GM23338 (cell line): ENCODE results near the gene EML4. TPM values are rescaled to one million over a fixed set of nuclear protein-coding genes. Genes with fewer than 3 reads are reported as not detected.
A peak's percentile ranks its signal among the peaks of the same experiment; 100 is the strongest.

ENCODE experiments used
- ATAC-seq: fragments of 200-7000 bp; cut with Tn5 transposase; 3 replicates; pipeline ENCODE4 v1.9.1; 2020
- DNase-seq: peaks from one replicate; pipeline ENCODE4 v3.0.0-alpha.2; 2015; ENCODE audit warnings: low spot score
- H2AFZ ChIP-seq: fragments of 200-600 bp; sonication (generic); 2 replicates; pipeline ENCODE4 v1.8.0; 2016; ENCODE audit warnings: antibody characterized with exemption, mild to moderate bottlenecking, moderate library complexity
- H3F3A ChIP-seq: fragments of 200-600 bp; sonication (generic); replicated peaks from 2 replicates; pipeline ENCODE4 v1.8.0; 2017; ENCODE audit warnings: antibody characterized with exemption, mixed run types, low read depth
- H3K27ac ChIP-seq: fragments of 200-600 bp; sonication (generic); 2 replicates; pipeline ENCODE4 v1.6.1; 2016; ENCODE audit warnings: low read depth
- H3K27me3 ChIP-seq: fragments of 200-600 bp; sonication (generic); 2 replicates; pipeline ENCODE4 v1.8.0; 2016; ENCODE audit warnings: mild to moderate bottlenecking, mixed run types, moderate library complexity; ENCODE audit not compliant: insufficient read depth
- H3K36me3 ChIP-seq: fragments of 200-600 bp; sonication (generic); 2 replicates; pipeline ENCODE4 v1.8.0; 2016; ENCODE audit warnings: mild to moderate bottlenecking; ENCODE audit not compliant: insufficient read depth
- H3K4me1 ChIP-seq: fragments of 200-600 bp; sonication (generic); 2 replicates; pipeline ENCODE4 v1.8.0; 2016; ENCODE audit warnings: mild to moderate bottlenecking, moderate library complexity; ENCODE audit not compliant: insufficient read depth
- H3K4me2 ChIP-seq: fragments of 200-600 bp; sonication (generic); 2 replicates; pipeline ENCODE4 v1.7.1; 2017; ENCODE audit warnings: mixed run types
- H3K4me3 ChIP-seq: fragments of 200-600 bp; sonication (generic); 2 replicates; pipeline ENCODE4 v1.6.1; 2016; ENCODE audit warnings: mixed run types
- H3K79me2 ChIP-seq: fragments of 200-600 bp; sonication (generic); replicated peaks from 2 replicates; pipeline ENCODE4 v1.8.0; 2017; ENCODE audit warnings: mild to moderate bottlenecking; ENCODE audit not compliant: insufficient read depth
- H3K9me2 ChIP-seq: fragments of 200-600 bp; sonication (generic); 2 replicates; pipeline ENCODE4 v1.8.0; 2017; ENCODE audit not compliant: insufficient read depth
- H4K20me1 ChIP-seq: fragments of 200-600 bp; sonication (generic); replicated peaks from 2 replicates; pipeline ENCODE4 v1.8.0; 2017; ENCODE audit warnings: mild to moderate bottlenecking; ENCODE audit not compliant: insufficient read depth
- H3K27ac Mint-ChIP-seq: 2 replicates; pipeline ENCODE4 v1.8.0; 2020; ENCODE audit warnings: inconsistent platforms, mild to moderate bottlenecking, moderate library complexity, mixed read lengths
- H3K27me3 Mint-ChIP-seq: 3 replicates; pipeline ENCODE4 v1.8.0; 2022; ENCODE audit warnings: low read depth, mild to moderate bottlenecking, moderate library complexity, mixed read lengths, inconsistent platforms; ENCODE audit not compliant: insufficient read depth, poor library complexity
- H3K36me3 Mint-ChIP-seq: 3 replicates; pipeline ENCODE4 v1.8.0; 2021; ENCODE audit warnings: low read depth, mild to moderate bottlenecking, inconsistent platforms, moderate library complexity, mixed read lengths
- H3K4me1 Mint-ChIP-seq: 3 replicates; pipeline ENCODE4 v1.8.0; 2020; ENCODE audit warnings: mild to moderate bottlenecking, inconsistent platforms, mixed read lengths
- H3K4me3 Mint-ChIP-seq: 3 replicates; pipeline ENCODE4 v1.8.0; 2021; ENCODE audit warnings: moderate library complexity, mild to moderate bottlenecking, inconsistent platforms, mixed read lengths
- H3K9me3 Mint-ChIP-seq: 3 replicates; pipeline ENCODE4 v1.8.0; 2020; ENCODE audit warnings: moderate library complexity, mild to moderate bottlenecking, inconsistent platforms, mixed read lengths
- CREB1 ChIP-seq: fragments of 250-450 bp; sonication (Bioruptor Pico); IDR thresholded peaks from 2 replicates; pipeline ENCODE4 v1.5.0; 2020; ENCODE audit warnings: low read depth, mild to moderate bottlenecking, moderate library complexity
- CTCF ChIP-seq, 2 experiments: fragments of 200-600 bp in 1 of 2; sonication (generic) in 1 of 2; conservative IDR thresholded peaks; 2 replicates each; pipeline versions ENCODE4 v1.5.1 to v1.6.1; 2016 to 2017; ENCODE audit warnings: antibody characterized with exemption in 2 of 2, low read depth in 2 of 2, mild to moderate bottlenecking in 2 of 2, moderate library complexity in 1 of 2
- EZH2 ChIP-seq: fragments of 200-600 bp; sonication (generic); IDR thresholded peaks from one replicate; pipeline ENCODE4 v1.8.0; 2017; ENCODE audit warnings: antibody characterized with exemption, mild to moderate bottlenecking, low read depth; ENCODE audit not compliant: unreplicated experiment
- EZH2phosphoT487 ChIP-seq: fragments of 200-600 bp; sonication (generic); IDR thresholded peaks from one replicate; pipeline ENCODE4 v1.8.1; 2018; ENCODE audit warnings: antibody characterized with exemption; ENCODE audit not compliant: unreplicated experiment
- JUNB ChIP-seq: IDR thresholded peaks from one replicate; pipeline ENCODE4 v1.6.1; 2016; ENCODE audit warnings: antibody characterized with exemption; ENCODE audit not compliant: unreplicated experiment
- NANOG ChIP-seq: IDR thresholded peaks from 2 replicates; pipeline ENCODE4 v1.6.1; 2016; ENCODE audit warnings: antibody characterized with exemption, borderline replicate concordance
- POLR2AphosphoS5 ChIP-seq: IDR thresholded peaks from 2 replicates; pipeline ENCODE4 v1.6.1; 2016; ENCODE audit warnings: antibody characterized with exemption, low read depth
- STAT1 ChIP-seq: IDR thresholded peaks from one replicate; pipeline ENCODE4 v1.6.1; 2016; ENCODE audit warnings: antibody characterized with exemption; ENCODE audit not compliant: unreplicated experiment
- ZNF114 ChIP-seq: fragments of 250-450 bp; sonication (Bioruptor Pico); IDR thresholded peaks from 2 replicates; pipeline ENCODE4 v1.5.0; 2020; ENCODE audit warnings: mild to moderate bottlenecking, moderate library complexity
- ZNF331 ChIP-seq: fragments of 250-450 bp; sonication (Bioruptor Pico); IDR thresholded peaks from 2 replicates; pipeline ENCODE4 v1.5.0; 2020; ENCODE audit warnings: low read depth, mild to moderate bottlenecking, moderate library complexity
- polyA plus RNA-seq: library from polyadenylated mRNA; unstranded; fragments of >200 nt; fragmentation: Nextera tagmentation; extraction: Ambion mirVana; gene quantifications from 2 replicates; pipeline ENCODE4 v1.2.1, GENCODE V29; 2016
- total RNA-seq: library from RNA; depleted of rRNA; stranded (reverse); fragments of >200 nt; shearing (Covaris generic); gene quantifications from 2 replicates; pipeline ENCODE4 v1.2.3, GENCODE V29; 2014
- TF ChIP-seq, protein P1 (sequence below): fragments of 250-450 bp; sonication (Bioruptor Pico); IDR thresholded peaks from 2 replicates; pipeline ENCODE4 v1.5.0; 2020; ENCODE audit warnings: mild to moderate bottlenecking, moderate library complexity
- TF ChIP-seq, protein P2 (sequence below): IDR thresholded peaks from one replicate; pipeline ENCODE4 v1.6.1; 2018; ENCODE audit warnings: antibody characterized with exemption; ENCODE audit not compliant: unreplicated experiment
- TF ChIP-seq, protein P3 (sequence below): IDR thresholded peaks from 2 replicates; pipeline ENCODE4 v1.6.1; 2016; ENCODE audit warnings: antibody characterized with exemption

The EML4 gene
- total and polyA plus RNA-seq, 2 experiments from 2014 or later, result 65.3 to 115 TPM

DNA sequence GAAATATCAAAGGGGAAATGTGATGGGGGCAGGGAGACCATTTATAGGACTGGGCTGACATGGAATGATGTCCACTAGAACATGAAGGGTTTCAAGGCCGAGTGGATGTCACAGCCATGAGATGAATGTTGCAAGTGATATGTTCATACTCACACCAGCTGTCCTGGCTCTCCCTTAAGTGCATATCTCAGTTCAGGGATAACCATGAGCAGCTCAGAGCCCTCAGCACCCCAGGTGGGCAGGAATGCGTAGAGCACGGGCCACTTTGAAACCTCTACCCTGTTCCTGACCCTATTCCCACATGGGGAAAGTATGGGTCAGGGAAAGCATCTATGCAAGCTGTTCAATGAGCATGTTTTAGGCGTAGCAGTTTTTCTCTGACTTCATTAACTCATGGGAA is 12.4 kb upstream of the EML4 start:
- H4K20me1 ChIP-seq, result no peaks in the 10 kb centered on the region
- Mint-ChIP-seq H3K9me3 (no peaks in the 10 kb centered on the region), H3K4me3 (no peak overlapping the region), H3K4me1 (peaks cover 16% of the 10 kb centered on the region), H3K36me3 (no peaks in the 10 kb centered on the region), H3K27ac (no peak overlapping the region), H3K27me3 (peaks cover 3% of the 10 kb centered on the region)
- ATAC-seq (peak; percentile 90), DNase-seq (peak; percentile 47)
- no peak overlapping the region for H3K27ac ChIP-seq
- H3K36me3 ChIP-seq, result no peaks in the 10 kb centered on the region
- H3K4me1 ChIP-seq, result peaks cover 10% of the 10 kb centered on the region
- no peaks in the 10 kb centered on the region for H3K79me2 ChIP-seq
- 0 out of 2 replicates have a peak, but pooled peaks cover 5% of the 10 kb centered on the region for H3K9me2 ChIP-seq
- no peak for TF ChIP-seq POLR2AphosphoS5
- no peak for TF ChIP-seq CTCF (conservative IDR thresholded peaks at IDR 0.05; ENCODE audit: low read depth in 2 of 2)
- TF ChIP-seq, protein P1, sequence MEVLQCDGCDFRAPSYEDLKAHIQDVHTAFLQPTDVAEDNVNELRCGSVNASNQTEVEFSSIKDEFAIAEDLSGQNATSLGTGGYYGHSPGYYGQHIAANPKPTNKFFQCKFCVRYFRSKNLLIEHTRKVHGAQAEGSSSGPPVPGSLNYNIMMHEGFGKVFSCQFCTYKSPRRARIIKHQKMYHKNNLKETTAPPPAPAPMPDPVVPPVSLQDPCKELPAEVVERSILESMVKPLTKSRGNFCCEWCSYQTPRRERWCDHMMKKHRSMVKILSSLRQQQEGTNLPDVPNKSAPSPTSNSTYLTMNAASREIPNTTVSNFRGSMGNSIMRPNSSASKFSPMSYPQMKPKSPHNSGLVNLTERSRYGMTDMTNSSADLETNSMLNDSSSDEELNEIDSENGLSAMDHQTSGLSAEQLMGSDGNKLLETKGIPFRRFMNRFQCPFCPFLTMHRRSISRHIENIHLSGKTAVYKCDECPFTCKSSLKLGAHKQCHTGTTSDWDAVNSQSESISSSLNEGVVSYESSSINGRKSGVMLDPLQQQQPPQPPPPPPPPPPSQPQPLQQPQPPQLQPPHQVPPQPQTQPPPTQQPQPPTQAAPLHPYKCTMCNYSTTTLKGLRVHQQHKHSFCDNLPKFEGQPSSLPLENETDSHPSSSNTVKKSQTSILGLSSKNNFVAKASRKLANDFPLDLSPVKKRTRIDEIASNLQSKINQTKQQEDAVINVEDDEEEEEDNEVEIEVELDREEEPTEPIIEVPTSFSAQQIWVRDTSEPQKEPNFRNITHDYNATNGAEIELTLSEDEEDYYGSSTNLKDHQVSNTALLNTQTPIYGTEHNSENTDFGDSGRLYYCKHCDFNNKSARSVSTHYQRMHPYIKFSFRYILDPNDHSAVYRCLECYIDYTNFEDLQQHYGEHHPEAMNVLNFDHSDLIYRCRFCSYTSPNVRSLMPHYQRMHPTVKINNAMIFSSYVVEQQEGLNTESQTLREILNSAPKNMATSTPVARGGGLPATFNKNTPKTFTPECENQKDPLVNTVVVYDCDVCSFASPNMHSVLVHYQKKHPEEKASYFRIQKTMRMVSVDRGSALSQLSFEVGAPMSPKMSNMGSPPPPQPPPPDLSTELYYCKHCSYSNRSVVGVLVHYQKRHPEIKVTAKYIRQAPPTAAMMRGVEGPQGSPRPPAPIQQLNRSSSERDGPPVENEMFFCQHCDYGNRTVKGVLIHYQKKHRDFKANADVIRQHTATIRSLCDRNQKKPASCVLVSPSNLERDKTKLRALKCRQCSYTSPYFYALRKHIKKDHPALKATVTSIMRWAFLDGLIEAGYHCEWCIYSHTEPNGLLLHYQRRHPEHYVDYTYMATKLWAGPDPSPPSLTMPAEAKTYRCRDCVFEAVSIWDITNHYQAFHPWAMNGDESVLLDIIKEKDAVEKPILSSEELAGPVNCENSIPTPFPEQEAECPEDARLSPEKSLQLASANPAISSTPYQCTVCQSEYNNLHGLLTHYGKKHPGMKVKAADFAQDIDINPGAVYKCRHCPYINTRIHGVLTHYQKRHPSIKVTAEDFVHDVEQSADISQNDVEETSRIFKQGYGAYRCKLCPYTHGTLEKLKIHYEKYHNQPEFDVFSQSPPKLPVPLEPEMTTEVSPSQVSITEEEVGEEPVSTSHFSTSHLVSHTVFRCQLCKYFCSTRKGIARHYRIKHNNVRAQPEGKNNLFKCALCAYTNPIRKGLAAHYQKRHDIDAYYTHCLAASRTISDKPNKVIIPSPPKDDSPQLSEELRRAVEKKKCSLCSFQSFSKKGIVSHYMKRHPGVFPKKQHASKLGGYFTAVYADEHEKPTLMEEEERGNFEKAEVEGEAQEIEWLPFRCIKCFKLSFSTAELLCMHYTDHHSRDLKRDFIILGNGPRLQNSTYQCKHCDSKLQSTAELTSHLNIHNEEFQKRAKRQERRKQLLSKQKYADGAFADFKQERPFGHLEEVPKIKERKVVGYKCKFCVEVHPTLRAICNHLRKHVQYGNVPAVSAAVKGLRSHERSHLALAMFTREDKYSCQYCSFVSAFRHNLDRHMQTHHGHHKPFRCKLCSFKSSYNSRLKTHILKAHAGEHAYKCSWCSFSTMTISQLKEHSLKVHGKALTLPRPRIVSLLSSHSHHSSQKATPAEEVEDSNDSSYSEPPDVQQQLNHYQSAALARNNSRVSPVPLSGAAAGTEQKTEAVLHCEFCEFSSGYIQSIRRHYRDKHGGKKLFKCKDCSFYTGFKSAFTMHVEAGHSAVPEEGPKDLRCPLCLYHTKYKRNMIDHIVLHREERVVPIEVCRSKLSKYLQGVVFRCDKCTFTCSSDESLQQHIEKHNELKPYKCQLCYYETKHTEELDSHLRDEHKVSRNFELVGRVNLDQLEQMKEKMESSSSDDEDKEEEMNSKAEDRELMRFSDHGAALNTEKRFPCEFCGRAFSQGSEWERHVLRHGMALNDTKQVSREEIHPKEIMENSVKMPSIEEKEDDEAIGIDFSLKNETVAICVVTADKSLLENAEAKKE, result no peak
- no peak for TF ChIP-seq EZH2phosphoT487
- no peak for TF ChIP-seq ZNF331
- TF ChIP-seq ZNF114 (CRISPR knock-in tag), result no peak
- no peak for TF ChIP-seq NANOG
- no peak for TF ChIP-seq JUNB
- TF ChIP-seq STAT1, result no peak
- TF ChIP-seq EZH2, result no peak
- TF ChIP-seq, protein P2, sequence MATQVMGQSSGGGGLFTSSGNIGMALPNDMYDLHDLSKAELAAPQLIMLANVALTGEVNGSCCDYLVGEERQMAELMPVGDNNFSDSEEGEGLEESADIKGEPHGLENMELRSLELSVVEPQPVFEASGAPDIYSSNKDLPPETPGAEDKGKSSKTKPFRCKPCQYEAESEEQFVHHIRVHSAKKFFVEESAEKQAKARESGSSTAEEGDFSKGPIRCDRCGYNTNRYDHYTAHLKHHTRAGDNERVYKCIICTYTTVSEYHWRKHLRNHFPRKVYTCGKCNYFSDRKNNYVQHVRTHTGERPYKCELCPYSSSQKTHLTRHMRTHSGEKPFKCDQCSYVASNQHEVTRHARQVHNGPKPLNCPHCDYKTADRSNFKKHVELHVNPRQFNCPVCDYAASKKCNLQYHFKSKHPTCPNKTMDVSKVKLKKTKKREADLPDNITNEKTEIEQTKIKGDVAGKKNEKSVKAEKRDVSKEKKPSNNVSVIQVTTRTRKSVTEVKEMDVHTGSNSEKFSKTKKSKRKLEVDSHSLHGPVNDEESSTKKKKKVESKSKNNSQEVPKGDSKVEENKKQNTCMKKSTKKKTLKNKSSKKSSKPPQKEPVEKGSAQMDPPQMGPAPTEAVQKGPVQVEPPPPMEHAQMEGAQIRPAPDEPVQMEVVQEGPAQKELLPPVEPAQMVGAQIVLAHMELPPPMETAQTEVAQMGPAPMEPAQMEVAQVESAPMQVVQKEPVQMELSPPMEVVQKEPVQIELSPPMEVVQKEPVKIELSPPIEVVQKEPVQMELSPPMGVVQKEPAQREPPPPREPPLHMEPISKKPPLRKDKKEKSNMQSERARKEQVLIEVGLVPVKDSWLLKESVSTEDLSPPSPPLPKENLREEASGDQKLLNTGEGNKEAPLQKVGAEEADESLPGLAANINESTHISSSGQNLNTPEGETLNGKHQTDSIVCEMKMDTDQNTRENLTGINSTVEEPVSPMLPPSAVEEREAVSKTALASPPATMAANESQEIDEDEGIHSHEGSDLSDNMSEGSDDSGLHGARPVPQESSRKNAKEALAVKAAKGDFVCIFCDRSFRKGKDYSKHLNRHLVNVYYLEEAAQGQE, result no peak
- no peak for TF ChIP-seq CREB1 (CRISPR knock-in tag)
- TF ChIP-seq, protein P3, sequence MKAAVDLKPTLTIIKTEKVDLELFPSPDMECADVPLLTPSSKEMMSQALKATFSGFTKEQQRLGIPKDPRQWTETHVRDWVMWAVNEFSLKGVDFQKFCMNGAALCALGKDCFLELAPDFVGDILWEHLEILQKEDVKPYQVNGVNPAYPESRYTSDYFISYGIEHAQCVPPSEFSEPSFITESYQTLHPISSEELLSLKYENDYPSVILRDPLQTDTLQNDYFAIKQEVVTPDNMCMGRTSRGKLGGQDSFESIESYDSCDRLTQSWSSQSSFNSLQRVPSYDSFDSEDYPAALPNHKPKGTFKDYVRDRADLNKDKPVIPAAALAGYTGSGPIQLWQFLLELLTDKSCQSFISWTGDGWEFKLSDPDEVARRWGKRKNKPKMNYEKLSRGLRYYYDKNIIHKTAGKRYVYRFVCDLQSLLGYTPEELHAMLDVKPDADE, result no peak
- H2AFZ ChIP-seq, result no peak overlapping the region
- H3K4me3 ChIP-seq, result no peak overlapping the region
- H3K27me3 ChIP-seq, result no peaks in the 10 kb centered on the region
- no peak overlapping the region for H3K4me2 ChIP-seq
- H3F3A ChIP-seq, result peaks cover 5% of the 10 kb centered on the region; the same call in 1 of the 2 replicates
